Stimulated activated CD8-positive, alpha-beta memory T cell treated with anti-CD3 and anti-CD28 coated beads, Interleukin-7, amount 100 ng/mL, for 4 hours (primary cell): ENCODE results near the gene FGF3.
"Not testable (repeated sequence)": the region's sequence is repeated elsewhere in the genome, so short reads cannot be mapped to it uniquely, and the experiment has no call there.

Source experiments
- DNase-seq, 2 donors: peaks; one replicate each; pipeline ENCODE4 v3.0.0-alpha.2; 2020; ENCODE audit warnings: low read depth in 2 of 2

FGF3 gene

DNA sequence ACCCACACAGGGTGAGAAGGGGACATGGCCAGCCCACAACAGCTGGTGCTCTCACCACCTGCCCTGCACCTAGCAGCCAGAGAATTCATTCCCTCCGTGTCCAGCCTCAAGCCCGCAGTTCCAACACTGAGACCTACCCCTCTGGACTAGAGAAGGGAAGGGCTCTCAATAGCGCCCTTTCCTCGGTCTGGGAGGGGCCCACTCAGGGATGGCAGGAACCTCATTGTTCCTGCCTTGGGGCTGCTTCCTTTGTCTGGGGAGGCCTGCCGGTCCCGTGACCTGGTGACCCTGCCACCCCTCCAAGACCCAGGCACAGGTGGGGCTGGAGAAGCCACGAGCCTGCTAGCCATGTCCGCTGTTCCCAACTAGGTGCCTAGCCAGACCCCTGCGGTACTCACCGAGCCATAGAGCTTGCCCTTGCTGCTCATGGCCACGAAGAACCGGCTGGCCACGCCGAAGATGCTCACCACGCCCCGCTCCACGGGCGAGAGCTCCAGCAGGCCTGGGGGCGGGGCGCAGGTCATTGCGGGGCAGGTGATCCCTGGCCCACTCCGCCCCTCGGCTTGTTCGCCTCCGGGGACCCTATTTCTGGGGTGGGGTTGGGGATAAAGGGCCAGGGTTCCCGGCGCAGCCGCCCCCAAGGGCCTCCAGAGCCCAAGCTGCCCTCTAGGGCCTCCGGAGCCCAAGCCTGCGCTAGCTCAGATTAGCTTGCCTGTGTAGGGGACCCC, 45.4 kb downstream of the FGF3 start:
- DNase-seq: no peak

DNA sequence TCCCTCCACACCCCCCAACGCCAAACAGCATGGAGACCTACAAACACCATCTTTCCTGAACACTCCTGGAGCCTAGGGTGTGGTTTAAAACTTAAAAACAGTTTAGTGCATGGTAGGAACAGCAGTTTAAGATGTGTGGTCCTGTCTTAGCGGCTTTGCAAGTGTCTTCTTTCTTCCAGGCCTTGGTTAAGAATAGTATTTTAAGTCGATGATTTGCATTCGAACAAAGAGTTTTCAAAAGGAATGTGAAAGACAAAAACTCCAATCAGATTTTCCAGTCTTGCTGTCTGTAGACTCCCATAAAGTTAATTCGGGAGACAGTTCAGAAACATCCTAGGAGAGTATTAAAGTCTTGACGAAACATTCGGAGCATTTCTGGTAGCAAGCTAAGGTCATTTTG, 47.8 kb downstream of the FGF3 start:
- DNase-seq: no peak

DNA sequence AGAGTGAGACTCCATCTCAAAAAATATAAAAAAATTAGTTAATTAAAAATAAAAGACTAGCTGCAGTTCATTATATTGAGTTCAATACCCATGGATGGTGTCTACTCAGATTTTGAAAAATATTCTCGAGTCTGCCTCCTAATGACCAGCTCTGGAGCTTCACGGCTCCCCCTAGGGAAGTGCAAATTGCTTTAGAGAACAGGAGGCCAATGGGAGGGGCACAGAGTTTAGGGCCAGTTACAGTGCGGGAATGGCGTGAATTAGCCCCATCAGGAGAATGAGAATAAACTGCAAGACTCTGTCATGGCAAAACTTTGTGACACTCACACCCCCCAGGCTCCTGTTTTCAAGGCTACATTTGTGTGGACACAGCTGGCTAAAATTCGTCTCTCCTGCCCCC, 48.7 kb downstream of the FGF3 start:
- DNase-seq: no peak

DNA sequence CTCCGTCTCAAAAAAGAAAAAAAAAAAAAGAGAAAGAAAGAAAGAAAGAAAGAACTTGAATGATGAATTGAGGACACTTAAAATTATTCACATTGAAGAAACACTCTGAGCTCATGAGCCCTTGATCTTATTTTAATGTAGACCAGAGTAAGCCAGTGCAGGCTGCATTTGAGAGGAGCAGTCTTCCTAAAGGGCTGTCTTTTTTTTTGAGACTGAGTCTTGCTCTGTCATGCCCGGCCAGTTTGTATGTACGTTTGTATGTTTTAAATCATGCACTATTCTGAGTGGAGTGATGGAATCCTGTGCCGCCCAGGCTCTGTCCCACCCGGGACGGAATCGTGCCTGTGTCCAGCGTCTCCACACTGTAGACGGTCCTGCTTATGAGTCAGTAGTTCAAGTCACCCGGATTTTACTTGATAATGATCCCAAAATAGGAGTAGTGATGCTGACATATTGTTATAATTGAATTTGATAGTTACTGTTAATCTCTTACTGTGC, 53.7 kb downstream of the FGF3 start:
- DNase-seq: no peak

DNA sequence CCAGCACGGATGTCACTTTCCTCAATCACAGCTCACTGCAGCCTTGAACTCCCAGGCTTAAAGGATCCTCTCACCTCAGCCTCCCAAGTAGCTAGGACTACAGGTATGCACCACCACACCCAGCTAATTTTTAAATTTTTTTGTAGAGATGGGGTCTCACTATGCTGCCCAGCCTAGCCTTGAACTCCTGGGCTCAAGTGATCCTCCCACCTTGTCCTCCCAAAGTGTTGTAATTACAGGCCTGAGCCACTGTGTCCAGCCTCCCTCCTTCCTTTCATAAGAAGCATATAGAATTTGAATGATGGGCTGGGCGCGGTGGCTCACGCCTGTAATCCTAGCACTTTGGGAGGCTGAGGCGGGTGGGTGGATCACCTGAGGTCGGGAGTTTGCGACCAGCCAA, 54.3 kb downstream of the FGF3 start:
- DNase-seq: not testable (repeated sequence)

DNA sequence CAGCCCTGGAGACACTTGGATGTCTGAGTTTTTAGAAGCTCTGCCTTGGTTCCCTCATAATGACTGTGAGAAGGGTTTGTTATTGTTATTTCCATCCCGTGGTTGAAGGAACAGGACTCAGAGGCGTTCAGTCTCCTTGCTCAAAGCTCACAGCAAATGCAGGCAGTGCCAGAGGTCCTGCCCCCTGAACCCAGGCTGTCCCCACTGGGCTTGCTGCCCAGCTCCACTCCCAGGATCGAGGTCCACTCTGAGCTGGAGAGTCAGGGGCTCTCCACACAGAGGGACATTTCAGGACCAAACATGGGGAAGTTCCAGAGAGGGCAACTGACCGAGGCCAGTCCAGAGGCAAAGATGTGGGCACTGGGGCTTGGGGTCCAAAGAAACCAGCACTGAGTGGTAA, 58.9 kb downstream of the FGF3 start:
- DNase-seq: no peak
